Hepatocyte (in vitro differentiated cells): ENCODE data around the gene PKP4. TPM values are rescaled to one million over a fixed set of nuclear protein-coding genes. Genes with fewer than 3 reads are reported as not detected.

ENCODE experiments used
- DNase-seq: peaks from one replicate; pipeline ENCODE4 v3.0.0-alpha.2; 2016; ENCODE audit warnings: low spot score
- H2AFZ ChIP-seq: fragments of 200-600 bp; sonication (generic); 2 replicates; pipeline ENCODE4 v1.6.0; 2016; ENCODE audit warnings: antibody characterized with exemption, mild to moderate bottlenecking
- H3K27ac ChIP-seq: fragments of 200-600 bp; sonication (generic); 2 replicates; pipeline ENCODE4 v1.5.1; 2016; ENCODE audit warnings: mild to moderate bottlenecking
- H3K27me3 ChIP-seq: fragments of 200-600 bp; sonication (generic); 2 replicates; pipeline ENCODE4 v1.6.1; 2016
- H3K36me3 ChIP-seq: fragments of 200-600 bp; sonication (generic); replicated peaks from 2 replicates; pipeline ENCODE4 v1.5.1; 2016; ENCODE audit warnings: low read depth; ENCODE audit not compliant: insufficient read depth
- H3K4me1 ChIP-seq: fragments of 200-600 bp; sonication (generic); 2 replicates; pipeline ENCODE4 v1.5.1; 2016; ENCODE audit warnings: mild to moderate bottlenecking, moderate library complexity; ENCODE audit not compliant: insufficient read depth
- H3K4me2 ChIP-seq: fragments of 200-600 bp; sonication (generic); 2 replicates; pipeline ENCODE4 v1.6.0; 2016
- H3K4me3 ChIP-seq: fragments of 200-600 bp; sonication (generic); 2 replicates; pipeline ENCODE4 v1.5.1; 2016; ENCODE audit warnings: mild to moderate bottlenecking
- H3K79me2 ChIP-seq: fragments of 200-600 bp; sonication (generic); 2 replicates; pipeline ENCODE4 v1.6.0; 2017; ENCODE audit warnings: mild to moderate bottlenecking
- H3K9me2 ChIP-seq: fragments of 200-600 bp; sonication (generic); replicated peaks from 2 replicates; pipeline ENCODE4 v1.6.0; 2017; ENCODE audit warnings: mild to moderate bottlenecking; ENCODE audit not compliant: insufficient read depth
- H3K9me3 ChIP-seq: fragments of 200-600 bp; sonication (generic); 2 replicates; pipeline ENCODE4 v1.5.1; 2016; ENCODE audit warnings: low read depth, mild to moderate bottlenecking
- H4K20me1 ChIP-seq: fragments of 200-600 bp; sonication (generic); 2 replicates; pipeline ENCODE4 v1.6.0; 2016; ENCODE audit warnings: mild to moderate bottlenecking; ENCODE audit not compliant: insufficient read depth, poor library complexity, severe bottlenecking
- CTCF ChIP-seq: fragments of 200-600 bp; sonication (generic); IDR thresholded peaks from 2 replicates; pipeline ENCODE4 v1.5.1; 2016; ENCODE audit warnings: antibody characterized with exemption, mild to moderate bottlenecking; ENCODE audit not compliant: poor library complexity
- EZH2 ChIP-seq: fragments of 200-600 bp; sonication (generic); IDR thresholded peaks from 2 replicates; pipeline ENCODE4 v1.6.1; 2016; ENCODE audit warnings: antibody characterized with exemption, mild to moderate bottlenecking, borderline replicate concordance
- EZH2phosphoT487 ChIP-seq: fragments of 200-600 bp; sonication (generic); IDR thresholded peaks from one replicate; pipeline ENCODE4 v1.6.1; 2018; ENCODE audit warnings: antibody characterized with exemption, mild to moderate bottlenecking, low read depth, moderate library complexity; ENCODE audit not compliant: unreplicated experiment, severe bottlenecking
- WGBS: methylation state at CpG from one replicate; pipeline ENCODE4 v1.1.6; 2016; ENCODE audit warnings: low lambda C conversion rate; ENCODE audit errors: missing lambda C conversion rate; 5-methylcytosine and 5-hydroxymethylcytosine counted together
- polyA plus RNA-seq: library from polyadenylated mRNA; unstranded; fragments of >200 nt; fragmentation: Nextera tagmentation; extraction: Ambion mirVana; gene quantifications from 2 replicates; pipeline ENCODE4 v1.2.1, GENCODE V29; 2016
- total RNA-seq: library from RNA; depleted of rRNA; stranded (reverse); fragments of >200 nt; gene quantifications from 2 replicates; pipeline ENCODE4 v1.2.3, GENCODE V29; 2014

Gene PKP4
- total and polyA plus RNA-seq, 2 experiments from 2014 or later = 10.6 to 32.2 TPM

DNA sequence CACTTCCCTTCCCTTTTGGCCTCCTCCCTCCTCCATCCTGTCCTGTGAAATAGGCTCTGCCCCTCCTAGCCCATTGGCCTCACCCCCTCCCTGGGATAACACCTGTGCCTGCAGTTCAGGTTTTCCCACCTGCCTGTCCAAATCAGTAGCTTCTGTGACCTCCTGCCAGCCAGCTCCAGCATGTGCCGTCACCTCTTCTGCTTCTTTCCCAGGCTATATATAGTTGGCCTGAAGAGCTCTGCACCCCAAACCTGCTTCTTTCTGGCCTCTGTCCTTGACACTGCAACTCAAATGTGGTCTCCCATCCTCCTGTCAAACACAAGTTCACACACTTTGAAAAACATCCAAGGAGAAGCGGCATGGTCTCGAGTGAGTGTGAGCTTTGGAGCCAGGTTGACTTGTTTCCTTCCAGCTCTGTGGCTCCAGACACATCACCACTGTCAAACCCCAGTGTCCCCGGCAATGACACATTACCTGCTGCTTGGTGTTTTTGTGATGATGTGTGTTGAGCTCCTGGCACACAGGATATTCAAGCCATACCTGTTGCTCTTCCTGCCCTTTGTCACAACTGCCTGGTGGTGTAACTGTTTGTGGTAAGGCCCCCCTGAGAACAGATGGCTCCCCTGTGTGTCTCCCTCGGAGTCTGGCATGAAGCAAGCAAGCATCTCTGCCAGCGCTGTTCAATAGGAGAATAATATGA lies 194.8 kb downstream of the PKP4 start:
- no peaks in the 10 kb centered on the region for H4K20me1 ChIP-seq
- H3K9me3 ChIP-seq = no peaks in the 10 kb centered on the region
- no peak overlapping the region for H2AFZ ChIP-seq
- no peaks in the 10 kb centered on the region for H3K79me2 ChIP-seq
- H3K4me3 ChIP-seq = no peak overlapping the region
- no peak overlapping the region for H3K27ac ChIP-seq
- no peaks in the 10 kb centered on the region for H3K9me2 ChIP-seq
- TF ChIP-seq EZH2 (no peak), CTCF (no peak), EZH2phosphoT487 (no peak)
- H3K4me2 ChIP-seq = no peak overlapping the region
- WGBS = 98% methylated on average over 6 of the region's 6 CpGs
- no peak for DNase-seq
- H3K4me1 ChIP-seq = no peaks in the 10 kb centered on the region
- no peaks in the 10 kb centered on the region for H3K27me3 ChIP-seq
- no peaks in the 10 kb centered on the region for H3K36me3 ChIP-seq

GRCh38 chr2:158655628-158656027 lies 198.9 kb downstream of the PKP4 start:
- WGBS = 89% methylated on average over 3 of the region's 3 CpGs

DNA sequence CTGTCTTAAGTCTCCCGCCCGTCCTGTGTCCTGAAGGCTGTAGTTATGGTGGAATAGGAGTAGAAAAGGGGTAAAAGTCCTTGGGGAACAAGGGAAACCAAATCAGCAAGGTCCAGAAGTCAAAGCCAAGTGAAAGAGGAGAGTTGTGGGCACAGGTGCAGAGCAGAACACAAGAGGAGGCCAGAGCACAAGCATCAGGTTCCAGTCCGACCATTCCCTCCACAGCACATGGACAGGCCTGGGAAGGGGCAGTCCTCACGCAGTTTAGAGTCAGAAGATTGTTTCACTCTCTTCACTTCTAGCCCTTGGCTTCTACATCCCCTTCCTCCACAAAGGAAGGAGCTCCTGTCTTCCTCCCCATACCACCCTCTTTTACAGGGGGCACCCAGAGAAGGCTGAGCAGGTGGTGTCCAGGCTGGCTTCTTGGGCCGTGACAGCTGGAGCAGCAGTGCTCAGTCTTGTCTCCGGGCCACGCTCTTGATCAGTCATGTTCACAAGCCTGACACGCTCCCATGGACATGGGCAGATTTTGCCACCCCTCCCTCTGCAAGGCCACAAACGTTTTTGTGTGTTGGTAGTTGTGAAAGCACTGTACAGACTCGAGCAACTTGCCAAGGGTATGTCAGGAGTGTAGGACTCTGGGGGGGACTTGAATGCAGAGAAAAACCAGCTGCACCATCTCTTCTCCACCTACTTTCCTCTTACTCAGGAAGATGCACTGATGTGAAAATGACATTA lies 199.9 kb downstream of the PKP4 start:
- no peak for TF ChIP-seq CTCF
- no peak for TF ChIP-seq EZH2
- H4K20me1 ChIP-seq = no peaks in the 10 kb centered on the region
- H3K9me2 ChIP-seq = no peaks in the 10 kb centered on the region
- no peaks in the 10 kb centered on the region for H3K36me3 ChIP-seq
- no peaks in the 10 kb centered on the region for H3K79me2 ChIP-seq
- no peak for DNase-seq
- no peaks in the 10 kb centered on the region for H3K27me3 ChIP-seq
- 95% methylated on average over 10 of the region's 10 CpGs for whole genome bisulfite sequencing
- H3K4me1 ChIP-seq = no peaks in the 10 kb centered on the region
- no peak overlapping the region for H3K27ac ChIP-seq
- H3K4me2 ChIP-seq = no peak overlapping the region
- H2AFZ ChIP-seq = no peak overlapping the region
- no peak overlapping the region for H3K4me3 ChIP-seq
- H3K9me3 ChIP-seq = no peaks in the 10 kb centered on the region

More at GRCh38 chr2:158655628-158656027, 198.9 kb downstream of the PKP4 start:
- H3K4me3 ChIP-seq = no peak overlapping the region
- H3K79me2 ChIP-seq = no peaks in the 10 kb centered on the region
- H3K27me3 ChIP-seq = no peaks in the 10 kb centered on the region
- H3K27ac ChIP-seq = no peak overlapping the region
- H2AFZ ChIP-seq = no peak overlapping the region
- no peaks in the 10 kb centered on the region for H3K9me2 ChIP-seq
- TF ChIP-seq EZH2phosphoT487 = no peak
- no peak for TF ChIP-seq CTCF
- no peak for TF ChIP-seq EZH2
- H3K36me3 ChIP-seq = no peaks in the 10 kb centered on the region
- H3K4me1 ChIP-seq = no peaks in the 10 kb centered on the region
- H4K20me1 ChIP-seq = no peaks in the 10 kb centered on the region
- no peak overlapping the region for H3K4me2 ChIP-seq
- no peaks in the 10 kb centered on the region for H3K9me3 ChIP-seq
- no peak for DNase-seq
